Measurements from ENCODE around the gene CLNK. TPM values are rescaled to one million over a fixed set of nuclear protein-coding genes. Genes with fewer than 3 reads are reported as not detected.

The CLNK gene
- total RNA-seq, 1 experiment from 2014 or later: not detected

DNA sequence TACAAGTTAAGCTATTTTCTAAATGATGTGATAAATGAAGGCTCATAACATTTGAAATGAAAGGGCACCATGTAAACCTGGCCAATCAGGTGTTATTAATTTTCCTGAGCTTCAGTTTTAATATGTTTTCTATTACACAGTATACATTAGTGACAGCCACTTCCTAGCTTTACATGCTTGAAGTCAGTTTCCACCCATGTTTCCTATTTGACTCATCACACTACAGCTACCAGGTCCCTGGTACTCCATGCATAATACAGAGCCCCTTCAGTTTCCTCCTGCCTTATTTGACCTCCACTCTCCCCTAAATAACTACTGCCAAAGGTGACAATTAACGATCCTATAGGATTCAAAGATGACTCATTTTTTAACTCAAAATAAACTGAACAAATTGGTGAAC is 245.6 kb downstream of the CLNK start:
- TF ChIP-seq, protein P1, sequence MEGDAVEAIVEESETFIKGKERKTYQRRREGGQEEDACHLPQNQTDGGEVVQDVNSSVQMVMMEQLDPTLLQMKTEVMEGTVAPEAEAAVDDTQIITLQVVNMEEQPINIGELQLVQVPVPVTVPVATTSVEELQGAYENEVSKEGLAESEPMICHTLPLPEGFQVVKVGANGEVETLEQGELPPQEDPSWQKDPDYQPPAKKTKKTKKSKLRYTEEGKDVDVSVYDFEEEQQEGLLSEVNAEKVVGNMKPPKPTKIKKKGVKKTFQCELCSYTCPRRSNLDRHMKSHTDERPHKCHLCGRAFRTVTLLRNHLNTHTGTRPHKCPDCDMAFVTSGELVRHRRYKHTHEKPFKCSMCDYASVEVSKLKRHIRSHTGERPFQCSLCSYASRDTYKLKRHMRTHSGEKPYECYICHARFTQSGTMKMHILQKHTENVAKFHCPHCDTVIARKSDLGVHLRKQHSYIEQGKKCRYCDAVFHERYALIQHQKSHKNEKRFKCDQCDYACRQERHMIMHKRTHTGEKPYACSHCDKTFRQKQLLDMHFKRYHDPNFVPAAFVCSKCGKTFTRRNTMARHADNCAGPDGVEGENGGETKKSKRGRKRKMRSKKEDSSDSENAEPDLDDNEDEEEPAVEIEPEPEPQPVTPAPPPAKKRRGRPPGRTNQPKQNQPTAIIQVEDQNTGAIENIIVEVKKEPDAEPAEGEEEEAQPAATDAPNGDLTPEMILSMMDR (conservative IDR thresholded peaks at IDR 0.05): no peak
- H2BK20ac ChIP-seq (ENCODE audit: low read depth, low read length, poor library complexity, severe bottlenecking): no peak overlapping the region
- H3K27ac ChIP-seq (ENCODE audit: insufficient read length, low read depth, low read length): no peak overlapping the region
- no peak overlapping the region for H3K56ac ChIP-seq (ENCODE audit: insufficient read length, low read depth, low read length)
- H3K79me1 ChIP-seq (ENCODE audit: insufficient read depth, low read depth, low read length, poor library complexity, severe bottlenecking): no peaks in the 10 kb centered on the region
- no peak overlapping the region for H3T11ph ChIP-seq (ENCODE audit: low read length)
- Mint-ChIP-seq H3K27me3 (ENCODE audit: low read depth) (peaks cover 2% of the 10 kb centered on the region; the same call in 1 of the 2 replicates), H3K36me3 (ENCODE audit: insufficient read depth in 1 of 3, low read depth in 3 of 3) (peaks cover 6 to 18% (median 17%) of the 10 kb centered on the region in 3 experiments; a peak in 6 of 7 replicates), H3K9me3 (peaks cover 0 to 3% of the 10 kb centered on the region in 2 experiments; a peak in 1 of 5 replicates), H3K4me3 (no peak overlapping the region), H3K4me1 (peaks cover 8 to 9% of the 10 kb centered on the region in 2 experiments), H3K27ac (no peak overlapping the region)
- H2BK15ac ChIP-seq (ENCODE audit: low read depth, low read length): no peak overlapping the region
- H3K23me2 ChIP-seq (ENCODE audit: insufficient read length, low read depth, low read length, poor library complexity, severe bottlenecking): no peaks in the 10 kb centered on the region
- H3K9ac ChIP-seq (ENCODE audit: extremely low read depth, insufficient read length, low read length): no peak overlapping the region
- H4K20me1 ChIP-seq (ENCODE audit: control insufficient read depth, insufficient read depth, insufficient read length): no peaks in the 10 kb centered on the region
- H2BK5ac ChIP-seq (ENCODE audit: insufficient read length, low read length): no peak overlapping the region
- H3K27me3 ChIP-seq (ENCODE audit: insufficient read depth, low read length): no peaks in the 10 kb centered on the region
- no peak overlapping the region for H3K14ac ChIP-seq (ENCODE audit: insufficient read depth, low read length)
- no peak overlapping the region for H2AK5ac ChIP-seq (ENCODE audit: insufficient read length, low read length)
- H3K4me2 ChIP-seq (ENCODE audit: insufficient read depth, insufficient read length, low read length): no peak overlapping the region
- no peak overlapping the region for H3K4ac ChIP-seq (ENCODE audit: low read depth, low read length)
- no peak overlapping the region for H4K8ac ChIP-seq (replicated peaks; ENCODE audit: insufficient read length, low read depth, low read length)
- H3K23ac ChIP-seq (ENCODE audit: insufficient read length, low read depth, low read length): no peak overlapping the region
- H4K91ac ChIP-seq (ENCODE audit: insufficient read length, low read depth, low read length): no peak overlapping the region
- H3K4me1 ChIP-seq (ENCODE audit: insufficient read depth, low read length): peaks cover 5% of the 10 kb centered on the region; the same call in 1 of the 2 replicates
- H2BK120ac ChIP-seq (ENCODE audit: low read depth, low read length, poor library complexity, severe bottlenecking): no peak overlapping the region
- no peak overlapping the region for H2AFZ ChIP-seq (ENCODE audit: low read length)
- no peaks in the 10 kb centered on the region for H3K79me2 ChIP-seq (ENCODE audit: insufficient read depth, low read length)
- no peak overlapping the region for H3K18ac ChIP-seq (ENCODE audit: insufficient read length, low read depth, low read length)
- H2BK12ac ChIP-seq (ENCODE audit: insufficient read length, low read depth, low read length): no peak overlapping the region
- no peak for DNase-seq
- no peak overlapping the region for H4K5ac ChIP-seq (ENCODE audit: insufficient read length, low read depth, low read length)
- no CpG with 5 or more reads among the region's 1 CpG for WGBS (ENCODE audit: extremely low coverage, insufficient read length, low lambda C conversion rate)
- H3K9me3 ChIP-seq (ENCODE audit: control insufficient read depth, low read depth, low read length): no peaks in the 10 kb centered on the region

Data from H9 (cell line).